Endothelial cell of umbilical vein (primary cell): ENCODE measurements around the gene TBC1D19. TPM values are rescaled to one million over a fixed set of nuclear protein-coding genes. Genes with fewer than 3 reads are reported as not detected.

Experiments
- BruUV-seq: library from RNA; stranded (reverse); fragments of 400-500 nt; replicated peaks from 2 replicates; lab custom pipeline; 2021; lab: Mats Ljungman, UMichigan
- CTCF ChIA-PET: fragments of 300-600, 350-600 bp; sonication (Branson Sonifier 250); formaldehyde crosslinking; loops from one replicate; lab custom pipeline; 2021; ENCODE audit warnings: antibody characterized with exemption, inconsistent platforms; lab: Charles Lee
- POLR2A ChIA-PET: fragments of 300-600, 350-600 bp; sonication (Branson Sonifier 250); formaldehyde crosslinking; loops from one replicate; lab custom pipeline; 2021; ENCODE audit warnings: antibody characterized with exemption, inconsistent platforms; lab: Charles Lee
- DNase-seq: peaks from one replicate; pipeline ENCODE4 v3.0.0-alpha.2; 2011; ENCODE audit warnings: low read depth, low spot score
- FAIRE-seq: peaks from 2 replicates; lab custom pipeline; 2011; peaks lifted over from hg19 to GRCh38; lab: Jason Lieb, UNC
- H2AFZ ChIP-seq: 2 replicates; pipeline ENCODE4 v1.6.0; 2012; ENCODE audit warnings: low read depth, low read length, control low read depth, inconsistent platforms
- H3K27ac ChIP-seq: 2 replicates; pipeline ENCODE4 v1.5.1; 2011; ENCODE audit warnings: low read depth, mild to moderate bottlenecking, control low read depth, low read length, moderate library complexity; ENCODE audit not compliant: insufficient read depth
- H3K27me3 ChIP-seq, 2 experiments: 2 replicates each; pipeline versions ENCODE4 v1.6.0 to v1.6.1; 2011; ENCODE audit warnings: low read length in 2 of 2, mixed read lengths in 1 of 2; ENCODE audit not compliant: control insufficient read depth in 2 of 2, insufficient read depth in 2 of 2
- H3K36me3 ChIP-seq, 2 experiments: 2 replicates in 1 of 2; 3 replicates in 1 of 2; pipeline ENCODE4 v1.5.1; 2011; ENCODE audit warnings: low read length in 2 of 2, mild to moderate bottlenecking in 1 of 2, moderate library complexity in 1 of 2; ENCODE audit not compliant: control insufficient read depth in 2 of 2, insufficient read depth in 2 of 2; ENCODE audit errors: extremely low read depth in 1 of 2
- H3K4me1 ChIP-seq: 3 replicates; pipeline ENCODE4 v1.5.1; 2011; ENCODE audit warnings: mild to moderate bottlenecking, low read length; ENCODE audit not compliant: control insufficient read depth, insufficient read depth; ENCODE audit errors: extremely low read depth
- H3K4me2 ChIP-seq: 2 replicates; pipeline ENCODE4 v1.6.1; 2011; ENCODE audit warnings: low read length, control low read depth, mixed read lengths; ENCODE audit not compliant: insufficient read depth
- H3K4me3 ChIP-seq, 3 experiments: fragments of 200-600 bp in 1 of 3; sonication (generic), shearing (Covaris generic) in 1 of 3; replicated peaks in 1 of 3; 2 replicates each; pipeline ENCODE4 v1.5.1; 2011 to 2016; ENCODE audit warnings: control low read depth in 3 of 3, low read length in 3 of 3, mild to moderate bottlenecking in 2 of 3, inconsistent platforms in 1 of 3, low read depth in 1 of 3, moderate library complexity in 1 of 3; ENCODE audit not compliant: insufficient read depth in 1 of 3
- H3K79me2 ChIP-seq: 2 replicates; pipeline ENCODE4 v1.6.0; 2012; ENCODE audit warnings: low read length, inconsistent platforms; ENCODE audit not compliant: control insufficient read depth, insufficient read depth
- H3K9ac ChIP-seq: replicated peaks from 2 replicates; pipeline ENCODE3; 2011; ENCODE audit warnings: low read length, control low read depth; ENCODE audit not compliant: insufficient read depth; ENCODE audit errors: extremely low read depth
- H3K9me1 ChIP-seq: replicated peaks from 3 replicates; pipeline ENCODE4 v1.6.0; 2011; ENCODE audit warnings: mild to moderate bottlenecking, low read length; ENCODE audit not compliant: control insufficient read depth, insufficient read depth; ENCODE audit errors: extremely low read depth
- H3K9me3 ChIP-seq: replicated peaks from 2 replicates; pipeline ENCODE4 v1.5.1; 2012; ENCODE audit warnings: low read length, inconsistent platforms; ENCODE audit not compliant: control insufficient read depth, insufficient read depth
- H4K20me1 ChIP-seq: replicated peaks from 2 replicates; pipeline ENCODE3; 2011; ENCODE audit warnings: mild to moderate bottlenecking, low read length; ENCODE audit not compliant: control insufficient read depth, insufficient read depth; ENCODE audit errors: extremely low read depth
- EZH2 ChIP-seq: IDR thresholded peaks from 2 replicates; pipeline ENCODE4 v1.6.1; 2012; ENCODE audit warnings: borderline replicate concordance, low read depth, mild to moderate bottlenecking, moderate library complexity, low read length, inconsistent platforms; ENCODE audit not compliant: severe bottlenecking
- FOS ChIP-seq: IDR thresholded peaks from 2 replicates; pipeline ENCODE4 v1.6.1; 2011; ENCODE audit warnings: mild to moderate bottlenecking, low read length, moderate library complexity, borderline replicate concordance; ENCODE audit not compliant: insufficient read depth
- GATA2 ChIP-seq: IDR thresholded peaks from 2 replicates; pipeline ENCODE4 v1.7.0; 2011; ENCODE audit warnings: low read depth, mild to moderate bottlenecking, moderate library complexity, mixed read lengths, low read length; ENCODE audit not compliant: insufficient read length, insufficient read depth
- JUN ChIP-seq: IDR thresholded peaks from 2 replicates; pipeline ENCODE4 v1.6.1; 2011; ENCODE audit warnings: borderline replicate concordance, low read depth; ENCODE audit not compliant: insufficient read length, insufficient read depth
- MYC ChIP-seq: IDR thresholded peaks from one replicate; pipeline ENCODE4 v1.6.1; 2011; ENCODE audit warnings: mild to moderate bottlenecking, low read depth, low read length
- POLR2AphosphoS5 ChIP-seq: IDR thresholded peaks from 2 replicates; pipeline ENCODE4 v1.6.1; 2012; ENCODE audit warnings: low read depth, mild to moderate bottlenecking, control low read depth, low read length, moderate library complexity; ENCODE audit not compliant: insufficient read depth
- dilution Hi-C: fragments of 300-500 bp; cut with MboI; formaldehyde crosslinking; loops from one replicate; pipeline ENCODE4 v1.15.0; 2019; ENCODE audit warnings: low sequenced_read_pairs; ENCODE audit not compliant: extremely low pct_ligation_motif_present
- intact Hi-C: fragments of 100-400 bp; cut with micrococcal nuclease; formaldehyde crosslinking; loops from one replicate; pipeline ENCODE4 v1.10.0; 2022
- polyA plus RNA-seq, 4 experiments: library from polyadenylated mRNA; depleted of rRNA in 3 of 4; stranded (reverse) in 3 of 4; unstranded in 1 of 4; fragments of >200 nt; gene quantifications; 2 replicates each; pipeline versions ENCODE4 v1.2.1 to v1.2.3, GENCODE V29; 2011 to 2012; ENCODE audit warnings: missing spikeins in 1 of 4
- total RNA-seq: library from RNA; stranded (reverse); gene quantifications from 2 replicates; pipeline ENCODE4 v1.2.3, GENCODE V29; 2021
- TF ChIP-seq, protein P1 (sequence below), 2 donors: IDR thresholded peaks; 1 replicate in 1 of 2; 2 replicates in 1 of 2; pipeline ENCODE4 v1.5.1; 2011; ENCODE audit warnings: low read length in 2 of 2, mild to moderate bottlenecking in 2 of 2, moderate library complexity in 2 of 2, control low read depth in 1 of 2, inconsistent platforms in 1 of 2, low read depth in 1 of 2; ENCODE audit not compliant: insufficient read depth in 1 of 2; ENCODE audit errors: extremely low read depth in 1 of 2
- TF ChIP-seq, protein P2 (sequence below): IDR thresholded peaks from 2 replicates; pipeline ENCODE4 v1.6.1; 2011; ENCODE audit not compliant: insufficient read depth, insufficient read length

TBC1D19 gene
- total and polyA plus RNA-seq, 2 donors (not counting 3 experiments of a cell fraction or from before 2014, with no cell fraction given), result 4.4 to 5.9 TPM

DNA sequence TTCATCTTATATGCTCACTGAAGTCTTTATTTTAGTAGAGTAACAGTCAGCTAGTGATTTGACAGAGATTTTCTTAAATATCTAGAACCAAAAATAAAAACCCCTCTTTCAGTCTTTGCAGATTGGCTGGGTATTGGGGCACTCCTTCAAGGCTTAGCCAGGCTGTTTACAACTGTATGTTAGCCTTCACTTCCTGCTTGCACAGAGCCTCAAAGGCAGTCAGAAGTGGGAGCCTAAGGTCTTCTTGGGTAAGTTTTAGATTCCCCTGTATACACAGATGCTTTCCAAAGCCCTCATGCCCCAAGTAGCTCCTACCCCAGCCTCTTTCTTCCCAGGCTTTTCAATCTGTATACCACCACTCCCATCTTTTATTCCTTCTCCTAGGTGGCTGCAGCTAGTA, 140.7 kb downstream of the TBC1D19 start:
- POLR2A ChIA-PET, result no interaction called here
- H3K9me1 ChIP-seq, result no peaks in the 10 kb centered on the region
- H3K4me1 ChIP-seq, result no peaks in the 10 kb centered on the region
- no peak for TF ChIP-seq POLR2AphosphoS5
- TF ChIP-seq, protein P1, sequence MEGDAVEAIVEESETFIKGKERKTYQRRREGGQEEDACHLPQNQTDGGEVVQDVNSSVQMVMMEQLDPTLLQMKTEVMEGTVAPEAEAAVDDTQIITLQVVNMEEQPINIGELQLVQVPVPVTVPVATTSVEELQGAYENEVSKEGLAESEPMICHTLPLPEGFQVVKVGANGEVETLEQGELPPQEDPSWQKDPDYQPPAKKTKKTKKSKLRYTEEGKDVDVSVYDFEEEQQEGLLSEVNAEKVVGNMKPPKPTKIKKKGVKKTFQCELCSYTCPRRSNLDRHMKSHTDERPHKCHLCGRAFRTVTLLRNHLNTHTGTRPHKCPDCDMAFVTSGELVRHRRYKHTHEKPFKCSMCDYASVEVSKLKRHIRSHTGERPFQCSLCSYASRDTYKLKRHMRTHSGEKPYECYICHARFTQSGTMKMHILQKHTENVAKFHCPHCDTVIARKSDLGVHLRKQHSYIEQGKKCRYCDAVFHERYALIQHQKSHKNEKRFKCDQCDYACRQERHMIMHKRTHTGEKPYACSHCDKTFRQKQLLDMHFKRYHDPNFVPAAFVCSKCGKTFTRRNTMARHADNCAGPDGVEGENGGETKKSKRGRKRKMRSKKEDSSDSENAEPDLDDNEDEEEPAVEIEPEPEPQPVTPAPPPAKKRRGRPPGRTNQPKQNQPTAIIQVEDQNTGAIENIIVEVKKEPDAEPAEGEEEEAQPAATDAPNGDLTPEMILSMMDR (IDR thresholded peaks at IDR 0.05; ENCODE audit: extremely low read depth in 1 of 2, insufficient read depth in 1 of 2, low read depth in 1 of 2, low read length in 2 of 2), result no peak
- no peak for TF ChIP-seq FOS
- TF ChIP-seq JUN, result no peak
- TF ChIP-seq, protein P2, sequence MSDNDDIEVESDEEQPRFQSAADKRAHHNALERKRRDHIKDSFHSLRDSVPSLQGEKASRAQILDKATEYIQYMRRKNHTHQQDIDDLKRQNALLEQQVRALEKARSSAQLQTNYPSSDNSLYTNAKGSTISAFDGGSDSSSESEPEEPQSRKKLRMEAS, result no peak
- no peak for TF ChIP-seq EZH2
- TF ChIP-seq GATA2, result no peak
- TF ChIP-seq MYC, result no peak
- no peak for DNase-seq
- intact Hi-C loops, result loop anchor here (1.0 kb wide), 1 partner anchor 285 kb away; no protein-coding TSS in a partner anchor
- H4K20me1 ChIP-seq, result no peaks in the 10 kb centered on the region
- H3K79me2 ChIP-seq, result no peaks in the 10 kb centered on the region
- no peak overlapping the region for H3K27ac ChIP-seq
- no TSS peak for BruUV-seq
- no peaks in the 10 kb centered on the region for H3K36me3 ChIP-seq
- no peaks in the 10 kb centered on the region for H3K27me3 ChIP-seq
- dilution Hi-C loops, result no loop called here
- no peak overlapping the region for H3K4me2 ChIP-seq
- H3K9ac ChIP-seq, result no peak overlapping the region
- FAIRE-seq, result no peak
- H3K4me3 ChIP-seq, result no peak overlapping the region
- no peaks in the 10 kb centered on the region for H3K9me3 ChIP-seq
- no peak overlapping the region for H2AFZ ChIP-seq
- CTCF ChIA-PET, result no interaction called here
